HepG2 (cell line): ENCODE data around the gene SOX12. TPM values are rescaled to one million over a fixed set of nuclear protein-coding genes. Genes with fewer than 3 reads are reported as not detected.

Experiments used
- KMT2A ChIP-seq: sonication (generic); formaldehyde crosslinking; IDR thresholded peaks from 2 replicates; pipeline ENCODE4 v1.4.0; 2020; ENCODE audit warnings: missing genetic modification reagents
- MAZ ChIP-seq, 2 experiments: sonication (generic) in 1 of 2; formaldehyde crosslinking in 1 of 2; IDR thresholded peaks; 2 replicates each; pipeline versions ENCODE4 v1.5.0 to v1.6.1; 2012 to 2020; ENCODE audit warnings: low read depth in 2 of 2, mild to moderate bottlenecking in 2 of 2, borderline replicate concordance in 1 of 2, improper control_type of control experiment in 1 of 2, low read length in 1 of 2, missing genetic modification reagents in 1 of 2, moderate library complexity in 1 of 2
- PHF8 ChIP-seq: sonication (generic); formaldehyde crosslinking; IDR thresholded peaks from 2 replicates; pipeline ENCODE4 v1.5.0; 2020; ENCODE audit warnings: missing genetic modification reagents
- RXRA ChIP-seq: sonication (generic); formaldehyde crosslinking; IDR thresholded peaks from 2 replicates; pipeline ENCODE4 v1.5.1; 2020; ENCODE audit warnings: missing genetic modification reagents
- ZFX ChIP-seq: sonication (generic); formaldehyde crosslinking; IDR thresholded peaks from 2 replicates; pipeline ENCODE4 v1.4.0; 2020; ENCODE audit warnings: mild to moderate bottlenecking, low read depth, missing genetic modification reagents, moderate library complexity
- ZNF292 ChIP-seq: sonication (generic); formaldehyde crosslinking; IDR thresholded peaks from 2 replicates; pipeline ENCODE4 v1.8.1; 2022; ENCODE audit warnings: mild to moderate bottlenecking, low read depth, missing genetic modification reagents, borderline replicate concordance
- ZNF335 ChIP-seq: sonication (generic); formaldehyde crosslinking; IDR thresholded peaks from 2 replicates; pipeline ENCODE4 v1.4.0; 2020; ENCODE audit warnings: missing genetic modification reagents
- ZNF749 ChIP-seq: sonication (generic); formaldehyde crosslinking; IDR thresholded peaks from 2 replicates; pipeline ENCODE4 v1.8.0; 2022; ENCODE audit warnings: mild to moderate bottlenecking, missing genetic modification reagents, moderate library complexity, borderline replicate concordance
- ZNF761 ChIP-seq: sonication (generic); formaldehyde crosslinking; conservative IDR thresholded peaks from 2 replicates; pipeline ENCODE4 v1.4.0; 2020; ENCODE audit warnings: mild to moderate bottlenecking, missing genetic modification reagents
- ZSCAN12 ChIP-seq: sonication (generic); formaldehyde crosslinking; IDR thresholded peaks from 2 replicates; pipeline ENCODE4 v1.9.0; 2021; ENCODE audit warnings: mild to moderate bottlenecking, missing genetic modification reagents
- polyA plus RNA-seq, 8 experiments: library from polyadenylated mRNA; depleted of rRNA in 3 of 8; stranded (reverse) in 7 of 8; unstranded in 1 of 8; fragments of >200 nt; fragmentation: Illumina TruSeq in 4 of 8; extraction: Trizol in 4 of 8; gene quantifications; 2 replicates each; pipeline versions ENCODE4 v1.2.1 to v1.2.3, GENCODE V29; 2011 to 2016; ENCODE audit warnings: low read depth in 4 of 8, missing spikeins in 1 of 8, mixed read lengths in 1 of 8; ENCODE audit not compliant: insufficient read depth in 1 of 8
- total RNA-seq, 5 experiments: library from RNA; depleted of rRNA; stranded (reverse); fragments of >200 nt; fragmentation: Illumina TruSeq; extraction: Trizol; gene quantifications; 2 replicates each; pipeline ENCODE4 v1.2.3, GENCODE V29; 2016; ENCODE audit warnings: low read depth in 1 of 5
- TF ChIP-seq, protein P1 (sequence below): sonication (generic); formaldehyde crosslinking; conservative IDR thresholded peaks from 2 replicates; pipeline ENCODE4 v1.4.0; 2020; ENCODE audit warnings: mild to moderate bottlenecking, missing genetic modification reagents, moderate library complexity
- TF ChIP-seq, protein P2 (sequence below): sonication (generic); formaldehyde crosslinking; IDR thresholded peaks from 2 replicates; pipeline ENCODE4 v1.4.0; 2020; ENCODE audit warnings: missing genetic modification reagents
- TF ChIP-seq, protein P3 (sequence below): sonication (generic); formaldehyde crosslinking; IDR thresholded peaks from 2 replicates; pipeline ENCODE4 v1.4.0; 2020; ENCODE audit warnings: mild to moderate bottlenecking, low read depth, missing genetic modification reagents
- TF ChIP-seq, protein P4 (sequence below): sonication (generic); formaldehyde crosslinking; IDR thresholded peaks from 2 replicates; pipeline ENCODE4 v1.4.0; 2020; ENCODE audit warnings: mild to moderate bottlenecking, missing genetic modification reagents
- TF ChIP-seq, protein P5 (sequence below): sonication (generic); formaldehyde crosslinking; IDR thresholded peaks from 2 replicates; pipeline ENCODE4 v1.8.0; 2023; ENCODE audit warnings: mild to moderate bottlenecking, missing genetic modification reagents
- TF ChIP-seq, protein P6 (sequence below): sonication (generic); formaldehyde crosslinking; IDR thresholded peaks from 2 replicates; pipeline ENCODE4 v1.4.0; 2020; ENCODE audit warnings: mild to moderate bottlenecking, missing genetic modification reagents

SOX12 gene
- total and polyA plus RNA-seq, 2 of the 13 experiments (the other 11 are each of a cell fraction or from before 2014, with no cell fraction given): 10.0 to 18.7 TPM

DNA sequence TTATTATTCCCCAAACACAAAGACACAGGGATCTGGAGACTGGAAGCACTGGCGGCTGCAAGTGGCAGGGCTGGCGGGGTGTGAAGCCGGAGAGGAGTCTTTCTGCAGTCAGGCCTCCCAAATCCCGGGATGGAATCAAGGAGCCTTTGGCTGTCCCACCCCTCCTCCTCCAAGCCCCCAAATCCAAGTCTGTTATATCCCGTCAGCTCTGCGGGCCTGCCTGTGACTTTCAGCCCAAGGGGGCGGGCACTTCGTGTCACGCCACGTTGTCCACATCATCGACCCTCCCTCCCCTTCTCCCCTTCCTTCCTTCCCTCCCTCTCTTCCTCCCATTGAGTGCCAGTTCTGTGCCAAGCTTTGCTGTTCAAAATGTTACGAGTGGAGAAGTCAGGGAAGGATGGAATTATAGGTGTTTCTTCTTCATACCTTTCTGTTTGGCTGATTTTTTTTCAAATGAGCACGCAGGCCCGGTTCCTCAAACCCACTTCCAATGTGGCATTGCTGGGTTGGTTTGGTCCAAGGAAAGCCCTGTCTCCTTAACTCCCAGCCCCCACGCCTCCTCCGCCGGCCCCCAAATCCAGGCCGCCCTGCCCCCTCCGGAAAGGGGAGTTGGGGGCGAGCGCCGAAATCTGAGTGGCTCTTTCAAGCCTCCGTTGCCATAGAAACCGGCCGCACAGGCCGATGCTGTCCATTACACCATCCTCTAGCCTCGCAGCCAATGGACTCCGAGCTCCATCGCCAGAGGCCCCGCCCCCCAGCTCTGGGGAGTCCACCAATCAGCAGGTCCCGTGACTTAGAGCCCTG is 15.3 kb upstream of the SOX12 start (continued):
- TF ChIP-seq, protein P1, sequence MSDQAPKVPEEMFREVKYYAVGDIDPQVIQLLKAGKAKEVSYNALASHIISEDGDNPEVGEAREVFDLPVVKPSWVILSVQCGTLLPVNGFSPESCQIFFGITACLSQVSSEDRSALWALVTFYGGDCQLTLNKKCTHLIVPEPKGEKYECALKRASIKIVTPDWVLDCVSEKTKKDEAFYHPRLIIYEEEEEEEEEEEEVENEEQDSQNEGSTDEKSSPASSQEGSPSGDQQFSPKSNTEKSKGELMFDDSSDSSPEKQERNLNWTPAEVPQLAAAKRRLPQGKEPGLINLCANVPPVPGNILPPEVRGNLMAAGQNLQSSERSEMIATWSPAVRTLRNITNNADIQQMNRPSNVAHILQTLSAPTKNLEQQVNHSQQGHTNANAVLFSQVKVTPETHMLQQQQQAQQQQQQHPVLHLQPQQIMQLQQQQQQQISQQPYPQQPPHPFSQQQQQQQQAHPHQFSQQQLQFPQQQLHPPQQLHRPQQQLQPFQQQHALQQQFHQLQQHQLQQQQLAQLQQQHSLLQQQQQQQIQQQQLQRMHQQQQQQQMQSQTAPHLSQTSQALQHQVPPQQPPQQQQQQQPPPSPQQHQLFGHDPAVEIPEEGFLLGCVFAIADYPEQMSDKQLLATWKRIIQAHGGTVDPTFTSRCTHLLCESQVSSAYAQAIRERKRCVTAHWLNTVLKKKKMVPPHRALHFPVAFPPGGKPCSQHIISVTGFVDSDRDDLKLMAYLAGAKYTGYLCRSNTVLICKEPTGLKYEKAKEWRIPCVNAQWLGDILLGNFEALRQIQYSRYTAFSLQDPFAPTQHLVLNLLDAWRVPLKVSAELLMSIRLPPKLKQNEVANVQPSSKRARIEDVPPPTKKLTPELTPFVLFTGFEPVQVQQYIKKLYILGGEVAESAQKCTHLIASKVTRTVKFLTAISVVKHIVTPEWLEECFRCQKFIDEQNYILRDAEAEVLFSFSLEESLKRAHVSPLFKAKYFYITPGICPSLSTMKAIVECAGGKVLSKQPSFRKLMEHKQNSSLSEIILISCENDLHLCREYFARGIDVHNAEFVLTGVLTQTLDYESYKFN (CRISPR knock-in tag): peak; percentile 59
- TF ChIP-seq ZSCAN12 (CRISPR knock-in tag): no peak
- no peak for TF ChIP-seq ZNF761 (CRISPR knock-in tag)
- TF ChIP-seq ZFX (CRISPR knock-in tag): peak; percentile 93
- TF ChIP-seq ZNF292 (CRISPR knock-in tag): peak; percentile 48
- TF ChIP-seq, protein P2, sequence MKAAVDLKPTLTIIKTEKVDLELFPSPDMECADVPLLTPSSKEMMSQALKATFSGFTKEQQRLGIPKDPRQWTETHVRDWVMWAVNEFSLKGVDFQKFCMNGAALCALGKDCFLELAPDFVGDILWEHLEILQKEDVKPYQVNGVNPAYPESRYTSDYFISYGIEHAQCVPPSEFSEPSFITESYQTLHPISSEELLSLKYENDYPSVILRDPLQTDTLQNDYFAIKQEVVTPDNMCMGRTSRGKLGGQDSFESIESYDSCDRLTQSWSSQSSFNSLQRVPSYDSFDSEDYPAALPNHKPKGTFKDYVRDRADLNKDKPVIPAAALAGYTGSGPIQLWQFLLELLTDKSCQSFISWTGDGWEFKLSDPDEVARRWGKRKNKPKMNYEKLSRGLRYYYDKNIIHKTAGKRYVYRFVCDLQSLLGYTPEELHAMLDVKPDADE (CRISPR knock-in tag): no peak
- TF ChIP-seq KMT2A (CRISPR knock-in tag): no peak
- TF ChIP-seq, protein P3, sequence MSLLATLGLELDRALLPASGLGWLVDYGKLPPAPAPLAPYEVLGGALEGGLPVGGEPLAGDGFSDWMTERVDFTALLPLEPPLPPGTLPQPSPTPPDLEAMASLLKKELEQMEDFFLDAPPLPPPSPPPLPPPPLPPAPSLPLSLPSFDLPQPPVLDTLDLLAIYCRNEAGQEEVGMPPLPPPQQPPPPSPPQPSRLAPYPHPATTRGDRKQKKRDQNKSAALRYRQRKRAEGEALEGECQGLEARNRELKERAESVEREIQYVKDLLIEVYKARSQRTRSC: no peak
- TF ChIP-seq RXRA: peak; percentile 36; the same call in 1 of the 2 replicates
- TF ChIP-seq ZNF335: 0 out of 2 replicates have a peak, but pooled peaks have one; percentile 53
- 0 out of 2 replicates have a peak, but pooled peaks have one; percentile 44 for TF ChIP-seq MAZ (IDR thresholded peaks at IDR 0.05; ENCODE audit: borderline replicate concordance, low read depth, low read length)
- no peak for TF ChIP-seq MAZ (CRISPR knock-in tag; IDR thresholded peaks at IDR 0.05; ENCODE audit: low read depth)
- TF ChIP-seq, protein P4, sequence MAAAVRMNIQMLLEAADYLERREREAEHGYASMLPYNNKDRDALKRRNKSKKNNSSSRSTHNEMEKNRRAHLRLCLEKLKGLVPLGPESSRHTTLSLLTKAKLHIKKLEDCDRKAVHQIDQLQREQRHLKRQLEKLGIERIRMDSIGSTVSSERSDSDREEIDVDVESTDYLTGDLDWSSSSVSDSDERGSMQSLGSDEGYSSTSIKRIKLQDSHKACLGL: peak; percentile 75; the same call in 1 of the 2 replicates
- 0 out of 2 replicates have a peak, but pooled peaks have one; percentile 62 for TF ChIP-seq ZNF749 (CRISPR knock-in tag)
- peak; percentile 60 for TF ChIP-seq PHF8 (CRISPR knock-in tag)
- TF ChIP-seq, protein P5, sequence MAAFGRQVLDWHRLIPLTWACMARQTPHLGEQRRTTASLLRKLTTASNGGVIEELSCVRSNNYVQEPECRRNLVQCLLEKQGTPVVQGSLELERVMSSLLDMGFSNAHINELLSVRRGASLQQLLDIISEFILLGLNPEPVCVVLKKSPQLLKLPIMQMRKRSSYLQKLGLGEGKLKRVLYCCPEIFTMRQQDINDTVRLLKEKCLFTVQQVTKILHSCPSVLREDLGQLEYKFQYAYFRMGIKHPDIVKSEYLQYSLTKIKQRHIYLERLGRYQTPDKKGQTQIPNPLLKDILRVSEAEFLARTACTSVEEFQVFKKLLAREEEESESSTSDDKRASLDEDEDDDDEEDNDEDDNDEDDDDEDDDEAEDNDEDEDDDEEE (CRISPR knock-in tag): 0 out of 2 replicates have a peak, but pooled peaks have one; percentile 48
- TF ChIP-seq, protein P6, sequence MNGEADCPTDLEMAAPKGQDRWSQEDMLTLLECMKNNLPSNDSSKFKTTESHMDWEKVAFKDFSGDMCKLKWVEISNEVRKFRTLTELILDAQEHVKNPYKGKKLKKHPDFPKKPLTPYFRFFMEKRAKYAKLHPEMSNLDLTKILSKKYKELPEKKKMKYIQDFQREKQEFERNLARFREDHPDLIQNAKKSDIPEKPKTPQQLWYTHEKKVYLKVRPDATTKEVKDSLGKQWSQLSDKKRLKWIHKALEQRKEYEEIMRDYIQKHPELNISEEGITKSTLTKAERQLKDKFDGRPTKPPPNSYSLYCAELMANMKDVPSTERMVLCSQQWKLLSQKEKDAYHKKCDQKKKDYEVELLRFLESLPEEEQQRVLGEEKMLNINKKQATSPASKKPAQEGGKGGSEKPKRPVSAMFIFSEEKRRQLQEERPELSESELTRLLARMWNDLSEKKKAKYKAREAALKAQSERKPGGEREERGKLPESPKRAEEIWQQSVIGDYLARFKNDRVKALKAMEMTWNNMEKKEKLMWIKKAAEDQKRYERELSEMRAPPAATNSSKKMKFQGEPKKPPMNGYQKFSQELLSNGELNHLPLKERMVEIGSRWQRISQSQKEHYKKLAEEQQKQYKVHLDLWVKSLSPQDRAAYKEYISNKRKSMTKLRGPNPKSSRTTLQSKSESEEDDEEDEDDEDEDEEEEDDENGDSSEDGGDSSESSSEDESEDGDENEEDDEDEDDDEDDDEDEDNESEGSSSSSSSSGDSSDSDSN: peak; percentile 30; the same call in 1 of the 2 replicates
